ENCODE data around the gene ATP2A3.

GRCh38 chr17:3993493-3994220 lies 29.4 kb upstream of the ATP2A3 start:
- TF ChIP-seq, protein P1, sequence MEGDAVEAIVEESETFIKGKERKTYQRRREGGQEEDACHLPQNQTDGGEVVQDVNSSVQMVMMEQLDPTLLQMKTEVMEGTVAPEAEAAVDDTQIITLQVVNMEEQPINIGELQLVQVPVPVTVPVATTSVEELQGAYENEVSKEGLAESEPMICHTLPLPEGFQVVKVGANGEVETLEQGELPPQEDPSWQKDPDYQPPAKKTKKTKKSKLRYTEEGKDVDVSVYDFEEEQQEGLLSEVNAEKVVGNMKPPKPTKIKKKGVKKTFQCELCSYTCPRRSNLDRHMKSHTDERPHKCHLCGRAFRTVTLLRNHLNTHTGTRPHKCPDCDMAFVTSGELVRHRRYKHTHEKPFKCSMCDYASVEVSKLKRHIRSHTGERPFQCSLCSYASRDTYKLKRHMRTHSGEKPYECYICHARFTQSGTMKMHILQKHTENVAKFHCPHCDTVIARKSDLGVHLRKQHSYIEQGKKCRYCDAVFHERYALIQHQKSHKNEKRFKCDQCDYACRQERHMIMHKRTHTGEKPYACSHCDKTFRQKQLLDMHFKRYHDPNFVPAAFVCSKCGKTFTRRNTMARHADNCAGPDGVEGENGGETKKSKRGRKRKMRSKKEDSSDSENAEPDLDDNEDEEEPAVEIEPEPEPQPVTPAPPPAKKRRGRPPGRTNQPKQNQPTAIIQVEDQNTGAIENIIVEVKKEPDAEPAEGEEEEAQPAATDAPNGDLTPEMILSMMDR (conservative IDR thresholded peaks at IDR 0.05) = no peak
- TF ChIP-seq EZH2 (IDR thresholded peaks at IDR 0.05; ENCODE audit: low read depth) = no peak
